GM19351 (cell line): ENCODE measurements around the gene SLC2A8.
A peak's percentile ranks its signal among the peaks of the same experiment; 100 is the strongest.

Source experiments
- ATAC-seq: cut with Tn5 transposase; IDR thresholded peaks from one replicate; pipeline ENCODE4 v1.9.1; 2021; ENCODE audit warnings: mild to moderate bottlenecking, moderate library complexity; ENCODE audit not compliant: unreplicated experiment

Gene SLC2A8

GRCh38 chr9:127398715-127399400 lies 1.9 kb downstream of the SLC2A8 start:
- no peak for ATAC-seq

- ATAC-seq: no peak
These were observed 2.8 kb downstream of the SLC2A8 start for GRCh38 chr9:127399736-127400269.

- no peak for ATAC-seq
These were observed 5.6 kb downstream of the SLC2A8 start for GRCh38 chr9:127402401-127403090.

GRCh38 chr9:127403507-127404192 lies 6.7 kb downstream of the SLC2A8 start:
- ATAC-seq: no peak

GRCh38 chr9:127404631-127405030 lies 7.7 kb downstream of the SLC2A8 start:
- no peak for ATAC-seq

GRCh38 chr9:127405344-127406125 lies 8.6 kb downstream of the SLC2A8 start:
- ATAC-seq: no peak

GRCh38 chr9:127406799-127407491 lies 10.0 kb downstream of the SLC2A8 start:
- no peak for ATAC-seq

GRCh38 chr9:127407492-127407843 lies 10.5 kb downstream of the SLC2A8 start:
- ATAC-seq: no peak

- ATAC-seq: no peak
These were observed 14.2 kb downstream of the SLC2A8 start for GRCh38 chr9:127411122-127411521.

- no peak for ATAC-seq
These were observed 18.2 kb downstream of the SLC2A8 start for GRCh38 chr9:127415141-127415540.

GRCh38 chr9:127415657-127416056 lies 18.7 kb downstream of the SLC2A8 start:
- no peak for ATAC-seq

GRCh38 chr9:127417131-127418036 lies 20.4 kb downstream of the SLC2A8 start:
- no peak for ATAC-seq

GRCh38 chr9:127418037-127418471 lies 21.1 kb downstream of the SLC2A8 start:
- no peak for ATAC-seq

GRCh38 chr9:127419348-127419747 lies 22.4 kb downstream of the SLC2A8 start:
- no peak for ATAC-seq

- ATAC-seq: no peak
These were observed 24.1 kb downstream of the SLC2A8 start for GRCh38 chr9:127421057-127421456.

GRCh38 chr9:127422133-127422782 lies 25.3 kb downstream of the SLC2A8 start:
- no peak for ATAC-seq

GRCh38 chr9:127422787-127423186 lies 25.8 kb downstream of the SLC2A8 start:
- ATAC-seq: no peak

- peak; percentile 9 for ATAC-seq
These were observed 26.5 kb downstream of the SLC2A8 start for GRCh38 chr9:127423476-127423933.
